Occipital lobe (tissue), 2 donors: ENCODE data around the gene PPP1R1C. TPM values are rescaled to one million over a fixed set of nuclear protein-coding genes. Genes with fewer than 3 reads are reported as not detected.

Source experiments
- small RNA-seq: library from RNA; depleted of rRNA; stranded (forward); fragments of <200 nt; gene quantifications from one replicate; pipeline ENCODE3, GENCODE V24; 2014
- total RNA-seq: library from RNA; depleted of rRNA; stranded (reverse); fragments of >200 nt; gene quantifications from one replicate; pipeline ENCODE4 v1.2.3, GENCODE V29; 2014

The PPP1R1C gene
- total RNA-seq, 1 donor from 2014 or later, result 2.7 TPM

Small RNAs within 50 kb of the gene (small RNA-seq; reads per million reads assigned to genes)
- gene RNA5SP113, result not detected

Other genes starting within 250 kb of the PPP1R1C start
- gene ITPRID2, start 94.1 kb upstream of the PPP1R1C start, total RNA-seq, result 41.0 TPM